Measurements from ENCODE around the gene S100A8. TPM values are rescaled to one million over a fixed set of nuclear protein-coding genes. Genes with fewer than 3 reads are reported as not detected.

Gene S100A8
- total RNA-seq, 1 donor from 2014 or later: not detected

DNA sequence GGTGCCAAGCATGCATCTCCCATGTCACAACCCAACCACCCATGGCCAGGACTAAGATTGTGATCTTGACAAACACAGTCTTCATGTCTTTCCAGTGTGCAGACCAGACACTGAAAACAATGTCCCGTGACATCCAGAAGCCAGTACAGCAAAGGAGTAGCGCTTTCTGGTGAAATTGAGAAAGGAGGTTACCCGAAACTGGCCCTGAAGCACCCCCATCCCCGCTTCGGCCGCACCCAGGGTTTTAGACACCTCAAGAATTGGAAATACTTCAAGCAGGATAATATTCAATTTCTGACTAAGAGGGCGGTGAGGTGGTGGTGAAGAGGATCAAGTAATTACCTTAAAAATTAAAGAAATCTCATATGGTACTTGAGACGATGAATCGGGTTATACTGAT, 10.6 kb upstream of the S100A8 start:
- no peaks in the 10 kb centered on the region for H3K36me3 Mint-ChIP-seq
- no peaks in the 10 kb centered on the region for H3K4me1 Mint-ChIP-seq
- H3K27ac Mint-ChIP-seq: no peak overlapping the region
- TF ChIP-seq, protein P1, sequence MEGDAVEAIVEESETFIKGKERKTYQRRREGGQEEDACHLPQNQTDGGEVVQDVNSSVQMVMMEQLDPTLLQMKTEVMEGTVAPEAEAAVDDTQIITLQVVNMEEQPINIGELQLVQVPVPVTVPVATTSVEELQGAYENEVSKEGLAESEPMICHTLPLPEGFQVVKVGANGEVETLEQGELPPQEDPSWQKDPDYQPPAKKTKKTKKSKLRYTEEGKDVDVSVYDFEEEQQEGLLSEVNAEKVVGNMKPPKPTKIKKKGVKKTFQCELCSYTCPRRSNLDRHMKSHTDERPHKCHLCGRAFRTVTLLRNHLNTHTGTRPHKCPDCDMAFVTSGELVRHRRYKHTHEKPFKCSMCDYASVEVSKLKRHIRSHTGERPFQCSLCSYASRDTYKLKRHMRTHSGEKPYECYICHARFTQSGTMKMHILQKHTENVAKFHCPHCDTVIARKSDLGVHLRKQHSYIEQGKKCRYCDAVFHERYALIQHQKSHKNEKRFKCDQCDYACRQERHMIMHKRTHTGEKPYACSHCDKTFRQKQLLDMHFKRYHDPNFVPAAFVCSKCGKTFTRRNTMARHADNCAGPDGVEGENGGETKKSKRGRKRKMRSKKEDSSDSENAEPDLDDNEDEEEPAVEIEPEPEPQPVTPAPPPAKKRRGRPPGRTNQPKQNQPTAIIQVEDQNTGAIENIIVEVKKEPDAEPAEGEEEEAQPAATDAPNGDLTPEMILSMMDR (IDR thresholded peaks at IDR 0.05; ENCODE audit: unreplicated experiment): no peak
- no peak overlapping the region for H3K4me3 Mint-ChIP-seq
- peaks cover 19% of the 10 kb centered on the region for H3K27me3 Mint-ChIP-seq (ENCODE audit: low read depth)
- no peaks in the 10 kb centered on the region for H3K9me3 Mint-ChIP-seq
- no peak for DNase-seq (ENCODE audit: low spot score in 2 of 2, unreplicated experiment in 2 of 2)

DNA sequence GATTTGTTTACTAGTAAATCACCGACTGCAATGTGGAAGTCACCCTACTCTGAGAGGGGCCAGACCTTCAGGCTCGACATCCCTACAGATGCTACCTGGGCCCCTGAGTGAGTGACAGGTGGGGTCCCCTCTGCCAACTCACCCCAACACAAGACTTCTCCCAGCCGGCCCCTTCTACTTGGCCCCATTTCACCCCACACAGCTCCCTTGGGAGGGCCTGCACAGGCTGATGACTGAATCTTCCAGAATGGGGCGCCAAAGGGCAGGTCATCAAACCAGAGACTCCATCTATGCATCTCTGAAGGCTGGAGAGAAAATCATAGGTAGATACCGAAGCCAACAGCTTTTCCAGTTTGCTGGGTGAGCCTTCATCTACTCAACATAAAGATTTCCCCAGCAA, 9.4 kb upstream of the S100A8 start:
- H3K27ac Mint-ChIP-seq: no peak overlapping the region
- H3K36me3 Mint-ChIP-seq: no peaks in the 10 kb centered on the region
- H3K4me3 Mint-ChIP-seq: no peak overlapping the region
- H3K4me1 Mint-ChIP-seq: no peaks in the 10 kb centered on the region
- H3K9me3 Mint-ChIP-seq: no peaks in the 10 kb centered on the region
- H3K27me3 Mint-ChIP-seq (ENCODE audit: low read depth): peaks cover 20% of the 10 kb centered on the region
- TF ChIP-seq, protein P1 (IDR thresholded peaks at IDR 0.05; ENCODE audit: unreplicated experiment): no peak
- DNase-seq (ENCODE audit: low spot score in 2 of 2, unreplicated experiment in 2 of 2): no peak

DNA sequence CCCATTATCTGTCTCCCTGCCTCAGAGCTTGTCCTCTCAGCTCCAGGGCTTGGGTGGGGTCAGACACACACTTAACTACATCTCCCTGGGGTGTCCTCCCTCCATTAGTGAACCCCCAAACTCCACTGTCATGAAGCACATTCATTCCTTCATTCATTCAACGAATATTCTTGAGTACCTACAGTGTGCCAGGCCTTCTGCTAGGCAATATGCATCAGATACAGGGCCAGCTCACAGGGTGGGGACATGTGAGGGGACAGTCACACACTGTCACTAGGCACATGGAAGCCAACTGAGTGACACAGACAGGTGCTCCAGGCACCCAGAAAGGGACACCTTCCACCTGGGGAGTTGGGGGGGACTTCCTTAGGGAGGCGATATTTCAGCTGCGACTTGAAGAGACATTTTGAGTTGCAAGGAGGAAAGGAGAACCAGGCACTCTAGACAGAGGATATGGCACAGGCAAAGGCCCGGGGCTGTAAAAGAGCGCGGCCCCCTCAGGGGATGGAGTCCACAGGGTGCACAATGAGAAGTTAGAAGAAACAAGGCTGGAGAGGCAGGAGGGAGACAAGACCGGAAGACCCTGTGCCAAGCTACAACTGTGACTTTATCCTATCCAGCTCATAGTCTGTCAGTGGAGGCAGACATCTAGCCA, 8.7 kb upstream of the S100A8 start:
- TF ChIP-seq, protein P1 (IDR thresholded peaks at IDR 0.05; ENCODE audit: unreplicated experiment): no peak
- no peaks in the 10 kb centered on the region for H3K4me1 Mint-ChIP-seq
- H3K9me3 Mint-ChIP-seq: no peaks in the 10 kb centered on the region
- H3K27me3 Mint-ChIP-seq (ENCODE audit: low read depth): peaks cover 24% of the 10 kb centered on the region
- H3K27ac Mint-ChIP-seq: no peak overlapping the region
- DNase-seq (ENCODE audit: low spot score in 2 of 2, unreplicated experiment in 2 of 2): no peak
- no peaks in the 10 kb centered on the region for H3K36me3 Mint-ChIP-seq
- no peak overlapping the region for H3K4me3 Mint-ChIP-seq

DNA sequence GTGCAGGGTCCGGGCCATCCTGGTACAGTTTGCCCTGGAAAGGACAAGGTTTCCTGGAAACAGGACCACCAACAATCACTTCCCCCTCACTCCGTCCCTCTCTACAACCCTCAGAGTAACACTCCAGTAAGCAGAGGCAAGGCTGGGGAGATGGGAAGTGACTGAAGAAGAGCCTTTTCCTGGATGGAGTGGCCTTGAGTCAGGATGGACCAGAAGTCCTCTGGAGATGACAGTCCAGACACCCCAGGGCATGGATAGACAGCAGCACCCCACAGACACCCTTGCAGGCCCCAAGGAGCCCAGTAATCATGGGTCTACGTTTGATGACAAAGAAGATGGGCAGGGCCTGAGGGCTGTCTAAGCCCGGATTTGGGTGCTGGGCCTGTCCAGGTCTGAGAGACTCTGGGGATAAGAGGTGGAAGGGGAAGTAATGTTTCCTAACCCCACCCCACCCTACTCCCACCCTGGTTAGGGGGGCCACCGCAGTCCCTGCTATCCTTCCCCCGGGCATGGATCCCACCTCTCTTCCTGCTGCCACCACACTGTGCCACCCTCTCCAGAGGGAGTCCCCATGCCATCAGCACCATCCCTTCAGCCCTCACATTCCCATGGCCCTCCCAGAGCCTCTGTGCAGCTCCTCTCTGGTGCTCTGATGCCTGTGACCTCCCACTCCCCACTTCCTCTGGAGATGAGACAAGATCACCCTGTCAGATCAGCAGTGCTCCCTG, 7.2 kb upstream of the S100A8 start:
- H3K27ac Mint-ChIP-seq: no peak overlapping the region
- TF ChIP-seq, protein P1 (IDR thresholded peaks at IDR 0.05; ENCODE audit: unreplicated experiment): no peak
- H3K36me3 Mint-ChIP-seq: no peaks in the 10 kb centered on the region
- no peaks in the 10 kb centered on the region for H3K4me1 Mint-ChIP-seq
- DNase-seq (ENCODE audit: low spot score in 2 of 2, unreplicated experiment in 2 of 2): no peak
- no peaks in the 10 kb centered on the region for H3K9me3 Mint-ChIP-seq
- H3K27me3 Mint-ChIP-seq (ENCODE audit: low read depth): peaks cover 26% of the 10 kb centered on the region
- no peak overlapping the region for H3K4me3 Mint-ChIP-seq

DNA sequence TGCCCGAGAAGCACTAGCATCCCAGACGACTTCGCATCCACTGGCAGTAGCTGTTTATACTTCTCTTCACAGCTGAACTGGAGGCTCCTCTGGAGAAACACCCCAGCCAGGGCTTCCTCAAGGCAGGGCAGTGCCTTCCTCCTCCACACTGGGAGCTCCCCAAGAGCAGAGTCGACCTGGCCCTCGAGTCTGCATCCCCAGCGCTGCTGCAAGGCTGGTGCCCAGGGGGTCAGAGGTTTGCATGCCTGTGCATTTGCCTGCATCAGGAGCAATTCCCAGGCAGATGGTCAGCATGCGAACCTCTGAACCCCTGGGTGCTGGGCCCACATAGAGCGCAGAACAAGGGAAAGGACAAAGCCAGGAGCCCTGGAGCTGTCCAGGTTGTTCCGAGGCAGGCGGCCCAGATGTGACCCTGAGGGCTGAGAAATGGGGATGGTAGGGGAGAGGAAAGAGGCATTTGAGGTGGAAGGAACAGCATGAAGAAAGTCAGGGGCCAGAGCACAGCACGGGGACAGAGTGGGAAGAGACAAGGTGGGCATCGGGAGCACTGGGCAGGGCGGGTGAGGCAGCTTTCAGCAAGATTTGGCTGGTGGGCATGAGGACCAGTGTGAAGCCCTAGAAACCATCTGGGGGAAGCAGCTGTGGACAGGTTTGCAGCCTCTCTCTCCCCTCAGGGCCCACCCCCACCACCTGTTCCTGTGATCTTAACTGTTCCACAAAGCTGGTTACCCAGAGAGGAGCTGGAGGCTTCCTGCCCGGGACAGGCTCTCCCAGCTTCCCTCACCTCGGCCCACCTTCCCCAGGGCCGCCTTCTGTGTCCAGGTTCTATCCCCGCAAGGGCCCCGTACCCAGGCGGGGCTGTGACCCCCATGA, 6.4 kb upstream of the S100A8 start:
- H3K27me3 Mint-ChIP-seq (ENCODE audit: low read depth): peaks cover 29% of the 10 kb centered on the region
- no peaks in the 10 kb centered on the region for H3K4me1 Mint-ChIP-seq
- no peaks in the 10 kb centered on the region for H3K36me3 Mint-ChIP-seq
- H3K9me3 Mint-ChIP-seq: no peaks in the 10 kb centered on the region
- TF ChIP-seq, protein P1 (IDR thresholded peaks at IDR 0.05; ENCODE audit: unreplicated experiment): no peak
- H3K4me3 Mint-ChIP-seq: no peak overlapping the region
- no peak overlapping the region for H3K27ac Mint-ChIP-seq
- DNase-seq (ENCODE audit: low spot score in 2 of 2, unreplicated experiment in 2 of 2): no peak
